HG03280 (cell line): ENCODE measurements around the gene ATL3.
A peak's percentile ranks its signal among the peaks of the same experiment; 100 is the strongest.
"Not testable (repeated sequence)": the region's sequence is repeated elsewhere in the genome, so short reads cannot be mapped to it uniquely, and the experiment has no call there.

ENCODE experiments used
- ATAC-seq: cut with Tn5 transposase; IDR thresholded peaks from one replicate; pipeline ENCODE4 v1.9.1; 2021; ENCODE audit warnings: mild to moderate bottlenecking, moderate library complexity; ENCODE audit not compliant: unreplicated experiment

ATL3 gene

DNA sequence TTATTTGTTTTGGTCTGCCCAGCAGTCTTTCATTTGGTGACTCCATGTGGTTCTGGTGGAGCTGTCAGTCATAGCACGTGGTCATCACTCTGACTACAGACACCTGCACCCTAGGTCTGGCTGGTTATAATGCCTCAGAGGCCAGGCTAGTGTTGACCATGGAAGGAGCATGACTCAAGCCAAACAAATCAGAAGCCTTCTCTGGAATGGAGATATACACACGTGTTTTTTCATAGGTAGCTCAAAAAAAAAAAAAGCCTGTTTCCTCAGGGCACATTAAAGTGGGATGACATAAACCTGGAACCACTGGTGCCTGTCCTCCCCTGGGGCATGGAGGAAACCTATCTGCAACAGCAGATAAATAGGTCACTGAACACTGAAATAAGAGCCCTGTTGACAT lies 48.9 kb downstream of the ATL3 start:
- ATAC-seq, result no peak

DNA sequence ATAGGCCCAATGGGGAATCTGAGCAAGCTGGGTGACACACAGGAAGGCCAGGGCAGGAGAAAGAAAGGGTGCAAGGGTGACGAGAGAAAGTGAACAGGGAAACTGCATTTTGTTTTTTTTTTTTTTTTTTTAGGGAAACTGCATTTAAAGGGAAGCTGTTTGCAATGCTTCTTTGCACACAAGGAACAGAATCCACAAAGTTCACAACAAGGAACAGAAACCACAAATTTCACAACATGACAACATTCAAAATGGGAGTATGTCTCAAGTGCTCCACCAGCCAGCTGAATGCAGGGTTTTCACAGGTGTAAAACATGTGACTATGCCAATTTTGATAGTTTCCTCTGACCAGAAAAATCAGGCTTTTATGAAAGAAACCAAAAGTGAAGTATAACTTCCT lies 50.1 kb downstream of the ATL3 start:
- no peak for ATAC-seq

DNA sequence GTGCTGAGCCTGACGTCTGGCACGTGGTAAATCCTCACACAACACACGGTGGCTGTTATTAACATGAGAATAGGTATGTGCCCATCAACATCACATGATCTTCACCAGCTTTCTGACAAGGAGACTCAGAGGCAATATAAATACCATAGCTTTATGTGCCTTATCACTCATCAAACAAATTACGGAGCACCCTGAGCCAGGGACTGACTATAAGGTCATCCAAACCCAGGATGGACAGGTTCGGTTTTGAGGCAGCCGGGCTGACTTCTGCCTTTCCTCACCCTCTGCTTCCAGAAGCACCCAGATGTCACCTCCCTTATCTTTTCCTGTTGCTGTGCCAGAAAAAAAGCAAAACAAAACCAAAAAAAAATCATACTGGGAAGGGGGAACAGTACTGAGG lies 51.2 kb downstream of the ATL3 start:
- ATAC-seq, result no peak

DNA sequence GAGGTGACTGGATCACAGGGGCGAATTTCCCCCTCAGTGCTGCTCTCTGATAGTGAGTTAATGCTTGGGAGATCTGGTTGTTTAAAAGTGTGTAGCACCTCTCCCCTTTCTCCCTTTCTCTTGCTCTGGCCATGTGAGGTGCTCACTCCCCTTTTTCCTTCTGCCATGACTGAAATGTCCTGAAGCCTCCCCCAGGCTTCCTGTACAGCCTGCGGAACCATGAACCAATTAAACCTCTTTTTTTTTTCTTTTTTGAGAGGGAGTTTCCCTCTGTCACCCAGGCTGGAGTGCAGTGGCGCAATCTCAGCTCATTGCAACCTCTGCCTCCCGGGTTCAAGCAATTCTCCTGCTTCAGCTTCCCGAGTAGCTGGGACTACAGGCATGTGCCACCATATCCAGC lies 53.5 kb downstream of the ATL3 start:
- not testable (repeated sequence) for ATAC-seq

DNA sequence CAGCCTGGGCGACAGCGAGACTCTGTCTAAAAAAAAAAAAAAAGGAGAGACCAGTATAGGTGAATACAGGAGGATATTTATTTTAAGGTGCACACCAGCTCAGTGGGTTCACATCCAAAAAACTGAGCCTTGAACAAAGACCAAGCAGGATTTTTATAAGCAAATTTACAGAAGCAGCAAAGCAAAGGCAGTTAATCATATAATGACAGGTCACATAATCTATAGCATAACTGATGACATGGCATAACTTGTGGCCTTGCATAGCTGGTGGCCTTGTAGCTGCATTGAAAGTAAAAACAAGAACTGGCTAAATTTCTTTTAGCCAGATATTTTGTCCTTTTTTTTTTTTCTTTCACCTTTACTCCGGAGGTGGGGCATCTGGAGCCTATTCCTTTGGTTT lies 54.2 kb downstream of the ATL3 start:
- ATAC-seq, result no peak

DNA sequence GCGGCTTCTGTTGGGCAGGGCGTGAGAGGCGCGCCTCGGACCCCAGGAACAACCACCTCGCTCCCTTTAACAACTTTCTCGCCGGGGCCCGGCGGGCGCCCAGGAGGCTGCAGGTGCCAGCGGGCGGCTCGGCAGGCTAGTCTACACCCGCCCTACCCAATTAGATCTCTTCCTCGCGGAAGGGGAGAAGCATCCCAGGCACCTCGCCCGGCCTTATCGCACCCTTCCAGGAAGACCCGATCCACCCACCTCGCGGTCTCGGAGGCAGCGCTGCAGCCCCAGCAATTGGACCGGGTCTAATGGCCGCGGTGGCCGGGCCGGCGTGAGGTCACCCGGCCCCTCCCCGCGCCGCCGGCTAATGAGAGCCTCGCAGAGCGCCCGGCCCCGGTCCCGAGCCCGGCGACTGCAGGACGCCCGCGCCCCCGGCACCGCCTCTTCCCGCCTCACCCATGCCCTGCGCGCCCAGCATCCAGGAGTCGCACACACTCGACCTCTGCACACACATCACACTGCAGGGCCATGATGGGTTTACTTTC lies 57.0 kb downstream of the ATL3 start, which contains the start of gene PLAAT3:
Gene PLAAT3, minus strand, starts transcription at position 298 of the 536 bp plus-strand sequence. CDS start 419 bp downstream, outside the sequence.
- ATAC-seq, result peak; percentile 47

DNA sequence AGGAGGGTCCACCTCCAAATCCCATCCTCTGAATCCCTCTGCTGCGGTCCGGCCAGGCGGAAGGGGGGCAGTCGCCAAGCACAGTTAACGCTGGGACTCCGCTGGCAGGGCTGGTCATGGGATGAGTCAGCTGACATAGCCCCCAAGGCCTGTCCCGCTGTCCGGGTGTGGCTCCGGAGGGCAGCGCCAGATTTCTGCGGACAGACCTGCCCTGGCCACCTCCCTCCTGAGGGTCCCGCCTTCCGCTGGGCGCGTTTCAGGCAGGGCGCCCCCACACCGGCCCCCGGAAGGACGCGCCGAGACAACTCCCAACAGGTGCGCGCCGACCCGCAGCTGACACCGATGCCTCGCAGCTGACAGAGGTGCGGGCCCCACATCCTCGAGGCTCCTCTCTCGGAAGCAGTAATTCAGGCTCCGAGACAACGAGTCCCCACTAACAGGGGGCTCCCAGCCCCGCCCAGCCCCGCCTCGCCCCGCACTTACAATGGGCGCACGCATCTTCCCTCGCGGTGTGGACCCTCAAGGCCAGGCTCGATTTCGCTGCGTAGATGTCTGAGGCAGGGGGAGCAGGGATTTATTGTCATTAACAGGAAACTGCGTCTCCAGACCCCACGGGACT lies 57.5 kb downstream of the ATL3 start:
- ATAC-seq, result peak; percentile 32

DNA sequence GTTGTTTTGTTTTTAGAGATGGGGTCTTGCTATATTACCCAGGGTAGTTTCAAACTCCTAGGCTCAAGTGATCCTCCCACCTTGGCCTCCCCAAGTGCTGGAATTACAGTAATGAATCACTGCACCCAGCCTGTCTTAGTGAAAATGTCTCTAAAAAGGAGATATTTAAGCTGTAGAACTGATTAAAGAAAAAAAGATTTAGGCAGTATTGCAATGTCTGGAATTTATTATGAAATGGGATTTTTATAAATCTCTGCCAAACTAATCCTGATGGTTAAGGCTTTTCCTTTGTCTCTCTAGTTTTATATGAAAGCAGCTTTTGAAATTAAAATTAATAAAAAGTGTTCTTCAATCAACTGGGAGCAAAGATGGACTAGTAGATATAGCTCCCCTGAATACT lies 59.0 kb downstream of the ATL3 start:
- ATAC-seq, result no peak

DNA sequence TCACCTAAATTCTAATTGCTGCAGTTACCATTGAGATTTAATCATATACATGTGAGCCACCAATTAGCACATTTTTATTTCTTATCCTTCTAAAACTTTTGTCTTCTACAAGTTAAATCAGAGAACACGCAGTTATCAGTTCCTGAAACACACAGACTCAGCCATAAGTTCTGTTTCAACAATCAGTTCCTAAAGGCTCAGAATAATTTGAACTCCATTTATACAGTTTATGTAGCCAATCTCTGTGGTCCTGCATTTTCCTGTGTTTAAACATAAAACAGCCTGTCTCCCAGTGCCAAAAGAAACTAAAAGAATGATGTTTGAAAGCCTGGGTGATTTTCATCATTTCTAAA lies 59.8 kb downstream of the ATL3 start:
- ATAC-seq, result no peak

DNA sequence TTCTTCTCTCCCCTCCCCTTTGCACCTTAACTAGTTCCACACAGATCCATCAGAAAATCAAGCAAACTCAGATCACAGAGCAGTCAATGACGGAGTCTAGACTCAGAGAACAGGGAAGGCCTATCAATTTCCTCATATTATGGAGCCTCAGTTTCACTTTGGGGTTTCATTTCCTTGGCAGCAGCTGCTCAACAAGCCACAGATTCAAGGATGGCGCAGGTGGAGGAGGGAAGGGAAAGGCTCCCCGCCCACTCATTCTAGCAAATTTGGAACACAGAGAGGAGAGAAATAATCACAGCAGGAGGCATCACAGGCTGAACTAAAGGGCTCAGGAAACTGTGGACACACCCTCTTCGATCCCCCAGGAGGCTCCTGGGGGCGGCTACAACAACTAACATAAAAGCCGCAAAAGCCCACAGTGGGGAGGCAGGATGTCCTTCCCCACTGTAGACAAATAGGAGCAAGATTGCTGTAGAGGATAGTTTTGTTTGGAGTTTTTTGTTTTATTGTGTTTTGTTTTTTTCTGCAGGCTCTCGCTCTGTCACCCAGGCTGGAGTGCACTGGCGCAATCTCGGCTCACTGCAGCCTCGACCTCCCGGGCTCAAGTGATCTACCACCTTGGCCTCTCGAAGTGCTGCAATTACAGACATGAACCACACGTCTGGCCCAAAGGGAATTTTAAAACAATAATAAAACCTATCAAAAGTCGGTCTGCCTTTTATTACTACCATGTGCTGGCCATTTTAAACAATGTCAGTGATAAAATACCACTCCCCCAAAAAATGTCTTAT lies 60.4 kb downstream of the ATL3 start:
- no peak for ATAC-seq

DNA sequence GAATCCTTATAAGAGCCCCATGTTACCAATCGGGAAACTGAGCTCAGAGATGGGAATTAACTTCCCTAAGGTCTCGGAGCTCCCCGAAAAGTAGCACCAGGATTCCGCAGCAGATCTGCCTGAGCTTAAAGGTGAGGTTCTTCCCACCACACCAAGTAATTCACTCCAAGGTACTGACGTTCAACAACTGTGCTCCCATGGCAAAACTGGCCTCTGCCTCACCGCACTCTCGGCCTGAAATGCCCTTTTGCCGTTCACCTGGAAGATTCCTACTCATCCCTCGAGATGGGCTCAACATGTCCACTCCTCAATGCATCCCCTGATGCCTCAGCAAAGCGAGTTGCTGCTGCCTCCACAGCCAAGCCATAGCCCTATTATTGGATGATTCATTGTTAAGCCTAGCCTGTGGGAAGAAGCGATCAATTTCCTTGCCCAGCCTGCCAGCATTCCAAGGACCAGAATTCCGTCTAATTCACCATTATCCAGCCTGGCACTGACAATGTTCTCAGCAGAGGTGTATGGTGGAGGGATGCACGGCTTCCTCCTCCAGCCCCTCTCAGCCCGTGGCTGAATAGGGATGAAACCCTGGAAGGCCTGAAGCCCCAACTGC lies 61.1 kb downstream of the ATL3 start:
- no peak for ATAC-seq

DNA sequence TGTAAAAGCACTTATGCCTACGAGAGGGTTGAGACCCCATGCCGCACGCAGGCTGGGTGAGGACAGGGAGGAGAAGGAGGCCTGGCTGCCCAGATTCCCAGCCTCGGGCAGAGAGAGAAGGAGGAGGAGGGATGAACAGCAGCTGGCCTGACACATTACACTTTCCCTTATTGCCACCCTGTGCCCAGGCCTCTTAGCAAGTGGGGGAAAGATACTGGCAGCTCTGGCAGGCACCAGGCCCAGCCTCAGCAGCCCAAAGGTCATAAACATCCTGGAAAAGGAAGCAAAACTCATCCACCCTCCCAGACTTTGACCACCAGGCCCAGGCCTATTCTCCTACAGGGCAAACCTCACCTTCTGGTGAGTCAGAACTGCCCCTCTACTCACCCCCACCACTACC lies 61.6 kb downstream of the ATL3 start:
- ATAC-seq, result no peak

DNA sequence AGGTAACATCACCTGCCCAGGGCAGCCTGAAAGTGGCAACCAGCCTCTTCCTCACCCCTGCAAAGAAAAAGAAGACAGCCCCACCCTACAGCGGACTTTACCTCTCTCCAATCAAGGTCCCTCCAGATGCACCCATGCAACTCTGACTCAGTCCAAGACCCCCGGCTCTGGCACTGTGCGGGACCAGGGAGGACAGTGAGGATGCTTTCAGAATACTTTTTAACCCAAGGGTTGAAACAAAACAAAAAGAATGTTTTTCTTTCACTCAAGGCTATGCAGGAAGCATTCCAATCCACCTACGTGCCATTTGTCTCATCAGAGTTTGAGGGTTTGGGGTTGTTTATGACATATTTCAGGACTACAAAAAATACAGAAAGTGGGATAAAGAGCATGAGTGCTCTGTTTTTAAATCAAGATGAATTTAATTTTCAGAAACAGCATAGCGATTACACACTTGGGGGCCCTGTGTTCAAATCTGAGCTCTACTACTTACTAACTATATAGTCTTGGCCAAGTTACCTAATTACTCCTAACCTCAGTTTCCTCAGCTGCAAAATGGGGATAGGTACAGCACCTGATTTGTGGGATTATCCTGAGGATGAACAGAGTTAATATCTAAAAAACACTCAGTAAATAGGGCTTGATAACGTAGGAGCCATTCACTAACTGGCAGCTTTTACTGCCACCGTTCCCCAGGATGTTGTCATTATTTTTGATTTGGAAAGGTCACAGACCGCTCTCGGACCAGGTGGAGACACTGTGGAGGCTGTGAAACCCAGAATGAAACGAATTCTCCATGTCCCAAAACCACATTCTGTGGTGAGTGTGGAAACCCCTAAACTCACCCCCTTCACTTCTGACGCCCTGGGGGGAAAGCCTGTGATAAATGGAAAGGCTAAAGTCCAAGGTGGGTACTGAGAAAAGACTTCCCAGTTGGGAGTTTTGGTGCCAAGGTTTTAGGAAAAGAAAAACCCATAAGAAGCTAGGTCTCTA lies 62.5 kb downstream of the ATL3 start:
- ATAC-seq, result no peak

DNA sequence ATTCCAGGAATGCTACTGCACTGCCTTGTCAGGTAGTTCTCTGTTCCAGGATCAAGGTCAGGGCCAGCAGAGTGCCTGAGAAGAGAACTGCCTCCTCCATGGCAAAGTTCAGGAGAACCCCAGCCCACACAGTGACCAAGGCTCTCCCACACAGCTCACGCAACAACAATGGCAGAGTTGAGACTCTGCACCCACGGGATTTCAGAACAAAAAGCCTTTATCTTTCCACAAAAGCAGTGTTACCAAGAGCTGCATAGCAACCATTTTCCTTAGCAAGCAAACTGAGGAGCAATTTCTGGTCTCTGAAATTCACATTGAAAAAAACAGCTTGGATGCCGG lies 68.0 kb downstream of the ATL3 start:
- ATAC-seq, result no peak

DNA sequence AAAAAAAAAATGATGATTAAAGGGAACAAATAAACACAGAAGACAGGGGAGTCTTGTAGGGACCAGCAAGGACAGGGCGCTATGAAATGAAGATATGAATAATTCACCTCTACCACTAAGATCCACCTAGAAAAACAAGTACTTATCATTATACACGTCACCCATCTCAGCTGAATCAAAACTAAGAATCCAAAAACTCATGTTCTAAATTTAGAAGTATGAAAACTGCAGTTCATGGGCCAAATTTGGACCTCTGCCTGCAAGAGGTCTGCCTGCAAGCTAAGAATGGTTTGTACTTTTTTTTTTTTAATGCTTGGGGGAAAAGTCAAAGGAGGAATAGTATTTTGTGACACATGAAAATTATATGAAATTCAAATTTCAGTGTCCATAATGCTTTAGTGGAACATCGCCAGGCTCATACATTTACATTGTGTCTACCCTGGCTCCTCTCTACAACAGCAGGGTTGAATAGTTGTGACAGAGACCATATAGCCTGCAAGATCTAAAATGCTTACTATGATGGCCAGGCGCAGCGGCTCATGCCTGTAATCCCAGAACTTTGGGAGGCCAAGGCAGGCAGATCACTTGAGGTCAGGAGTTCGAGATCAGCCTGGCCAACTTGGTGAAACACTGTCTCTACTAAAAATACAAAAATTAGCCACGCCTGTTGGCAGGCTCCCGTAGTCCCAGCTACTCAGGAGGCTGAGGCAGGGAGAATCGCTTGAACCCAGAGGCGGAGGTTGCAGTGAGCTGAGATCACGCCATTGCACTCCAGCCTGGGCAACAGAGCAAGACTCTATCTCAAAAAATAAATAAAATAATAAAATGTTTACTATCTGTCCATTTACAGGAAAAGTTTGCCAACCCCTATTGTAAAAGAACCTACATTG lies 68.6 kb downstream of the ATL3 start:
- ATAC-seq, result not testable (repeated sequence)

DNA sequence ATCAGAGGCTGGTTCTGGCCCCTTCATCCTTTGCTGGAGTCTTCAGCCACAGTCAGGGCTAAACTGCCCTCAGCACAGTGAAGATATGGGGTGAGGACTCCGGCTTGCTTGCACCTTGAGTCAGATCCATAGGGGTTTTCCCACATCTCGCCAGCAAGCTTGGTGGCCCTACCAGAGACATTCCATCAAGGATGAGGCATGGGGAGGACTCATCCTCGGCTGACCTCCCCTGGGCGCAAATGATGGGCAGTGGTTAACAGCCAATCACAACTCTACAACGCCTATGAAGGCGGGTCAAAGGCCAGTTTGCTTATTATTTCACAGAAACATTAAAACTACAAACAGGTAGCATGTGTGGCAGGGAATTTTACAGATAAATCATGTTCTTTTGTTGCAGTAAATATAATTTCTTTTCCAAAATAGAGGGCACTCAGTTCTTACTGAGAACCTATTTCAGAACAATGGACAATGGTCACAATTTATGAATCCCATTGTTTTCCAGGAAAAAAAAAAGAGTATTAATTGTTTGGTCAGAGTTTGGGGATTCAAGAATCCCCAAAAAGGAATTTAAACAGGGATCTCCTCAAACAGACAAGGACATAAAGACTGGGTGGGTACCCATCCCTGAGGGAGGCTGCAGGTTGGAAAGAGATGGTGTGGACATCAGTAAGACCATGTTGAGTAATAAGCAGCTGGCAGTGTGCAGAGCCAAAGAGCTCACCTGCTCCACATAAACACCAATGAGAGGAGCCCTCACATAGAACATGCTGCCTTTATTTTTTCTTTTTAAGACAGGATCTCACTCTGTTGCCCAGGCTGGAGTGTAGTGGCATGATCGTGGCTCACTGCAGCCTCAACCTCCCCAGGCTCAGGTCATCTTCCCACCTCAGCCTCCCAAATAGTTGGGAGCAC lies 71.7 kb downstream of the ATL3 start:
- no peak for ATAC-seq

DNA sequence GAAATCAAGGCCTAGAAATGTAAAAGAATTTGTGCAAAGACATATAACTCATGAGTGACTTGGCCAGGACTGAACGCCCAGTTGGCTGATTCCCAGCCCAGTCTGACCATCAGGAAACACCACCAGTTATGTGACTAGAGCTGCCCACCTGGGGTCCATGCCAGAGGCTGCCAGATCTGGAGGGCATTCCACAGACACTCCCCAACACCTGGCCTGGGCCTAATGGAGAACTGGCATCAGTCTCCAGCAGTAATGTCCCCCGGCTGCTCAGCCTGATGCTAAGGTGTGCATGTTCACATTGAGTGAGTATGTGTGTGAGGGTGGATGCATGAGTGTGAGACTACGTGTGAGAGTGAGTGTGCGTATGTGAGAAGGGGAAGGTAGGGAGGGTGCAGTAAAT lies 72.6 kb downstream of the ATL3 start:
- no peak for ATAC-seq

DNA sequence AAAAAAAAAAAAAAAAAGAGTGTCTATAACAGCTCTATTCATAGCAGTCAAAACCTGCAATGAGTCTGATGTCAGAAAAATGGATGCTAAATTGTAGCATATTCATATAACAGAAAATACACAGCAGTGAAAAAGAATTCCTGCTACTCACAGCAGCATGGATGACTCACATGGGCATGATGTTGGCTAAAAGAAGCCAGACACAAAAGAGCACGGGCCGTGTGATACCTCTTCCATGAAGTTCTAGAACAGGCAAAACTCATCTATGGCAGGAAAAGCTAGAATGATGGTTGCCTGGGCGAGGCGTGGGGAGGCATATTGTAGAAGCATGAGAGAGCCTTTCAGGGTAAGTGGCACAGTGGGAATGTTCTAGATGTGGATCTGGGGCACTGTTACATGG lies 75.9 kb downstream of the ATL3 start:
- no peak for ATAC-seq

DNA sequence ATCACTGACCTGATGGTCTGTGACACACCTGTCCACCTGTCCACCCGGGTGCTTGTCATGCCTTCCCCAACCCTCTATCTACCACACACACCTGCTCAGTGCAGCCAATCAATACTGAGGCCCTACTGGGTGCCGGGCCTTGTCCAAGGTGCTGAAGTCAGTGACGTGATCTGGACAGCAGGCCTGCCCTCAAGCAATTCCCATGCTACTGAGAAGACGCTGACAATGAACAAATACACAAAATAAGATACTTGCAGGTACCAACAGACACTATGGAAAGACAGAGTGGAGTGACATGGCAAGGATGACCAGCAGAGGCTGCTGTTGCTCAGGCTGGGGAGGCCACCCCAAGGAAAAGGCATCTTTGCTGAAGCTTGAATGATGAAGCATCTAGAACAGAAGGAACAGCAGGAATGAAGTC lies 78.2 kb downstream of the ATL3 start:
- ATAC-seq, result no peak
